Spleen (tissue), 11 donors: Measurements from ENCODE around the gene CDCA8. TPM values are rescaled to one million over a fixed set of nuclear protein-coding genes. Genes with fewer than 3 reads are reported as not detected.

ENCODE experiments used
- DNase-seq: peaks from one replicate; pipeline ENCODE4 v3.0.0-alpha.2; 2020
- H3K27ac ChIP-seq, 8 donors: fragments of 200-600 bp; sonication (generic) in 7 of 8; 1 replicate in 4 of 8; 2 replicates in 4 of 8; pipeline versions ENCODE4 v1.5.0 to v1.8.0; 2016 to 2021; ENCODE audit warnings: inconsistent platforms in 4 of 8, mild to moderate bottlenecking in 4 of 8, moderate library complexity in 1 of 8
- H3K27me3 ChIP-seq, 7 donors: fragments of 200-600 bp; sonication (generic) in 6 of 7; replicated peaks in 1 of 7; 1 replicate in 4 of 7; 2 replicates in 3 of 7; pipeline versions ENCODE4 v1.5.0 to v1.8.0; 2016 to 2021; ENCODE audit warnings: inconsistent platforms in 3 of 7, mild to moderate bottlenecking in 1 of 7
- H3K36me3 ChIP-seq, 6 donors: fragments of 200-600 bp; sonication (generic) in 5 of 6; 1 replicate in 4 of 6; 2 replicates in 2 of 6; pipeline versions ENCODE4 v1.5.0 to v1.8.0; 2016 to 2021; ENCODE audit warnings: inconsistent platforms in 2 of 6
- H3K4me1 ChIP-seq, 6 donors: fragments of 200-600 bp; sonication (generic) in 5 of 6; 1 replicate in 3 of 6; 2 replicates in 3 of 6; pipeline versions ENCODE4 v1.5.0 to v1.8.0; 2016 to 2021; ENCODE audit warnings: inconsistent platforms in 3 of 6
- H3K4me3 ChIP-seq, 8 donors: fragments of 200-600 bp; sonication (generic) in 7 of 8; 1 replicate in 4 of 8; 2 replicates in 4 of 8; pipeline versions ENCODE4 v1.5.0 to v1.8.0; 2016 to 2021; ENCODE audit warnings: inconsistent platforms in 4 of 8, mild to moderate bottlenecking in 4 of 8, moderate library complexity in 2 of 8
- H3K9me3 ChIP-seq, 8 donors: fragments of 200-600 bp; sonication (generic) in 7 of 8; 1 replicate in 4 of 8; 2 replicates in 4 of 8; pipeline versions ENCODE4 v1.5.0 to v1.8.0; 2016 to 2021; ENCODE audit warnings: inconsistent platforms in 4 of 8
- CTCF ChIP-seq, 11 experiments: fragments of 200-600 bp in 7 of 11; fragments of 450-650 bp in 4 of 11; sonication (generic) in 4 of 11; IDR thresholded peaks in 8 of 11; conservative IDR thresholded peaks in 3 of 11; 1 replicate in 7 of 11; 2 replicates in 4 of 11; pipeline versions ENCODE4 v1.4.0 to v1.8.0; 2016 to 2021; ENCODE audit warnings: antibody characterized with exemption in 11 of 11, inconsistent platforms in 4 of 11, mild to moderate bottlenecking in 1 of 11
- POLR2A ChIP-seq, 3 donors: fragments of 450-650 bp; IDR thresholded peaks; one replicate each; pipeline ENCODE4 v1.5.1; 2017; ENCODE audit warnings: antibody characterized with exemption in 3 of 3, mild to moderate bottlenecking in 1 of 3
- POLR2AphosphoS5 ChIP-seq, 3 donors: sonication (generic); formaldehyde crosslinking; IDR thresholded peaks; one replicate each; pipeline ENCODE4 v1.5.1; 2017; ENCODE audit warnings: antibody characterized with exemption in 3 of 3
- WGBS, 5 donors: extraction: QIAGEN DNeasy Blood & Tissue Kit in 3 of 5; methylation state at CpG; one replicate each; pipeline versions ENCODE4 v1.1.5 to v1.1.7; 2013 to 2018; 5-methylcytosine and 5-hydroxymethylcytosine counted together
- intact Hi-C: fragments of 100-400 bp; cut with DNase I; formaldehyde crosslinking; loops from one replicate; pipeline ENCODE4 v1.15.0; 2023; ENCODE audit warnings: low total_unique reads
- polyA plus RNA-seq, 3 donors: library from polyadenylated mRNA; stranded (reverse); fragments of 200-250 nt; gene quantifications; one replicate each; pipeline ENCODE4 v1.2.1, GENCODE V29; 2013
- total RNA-seq, 7 donors: library from RNA; depleted of rRNA in 3 of 7; stranded (reverse); fragments of >200 nt in 3 of 7; fragmentation: NEBNext Ultra II Directional in 4 of 7; extraction: Animal tissue kit (Norgen Biotek cat#: 25700) in 4 of 7; gene quantifications; one replicate each; pipeline versions ENCODE4 v1.1.0 to v1.2.1, GENCODE V29; 2016 to 2021
- donor health status: healthy with polysubstance abuse.
- donor health status: DM: no; HTN: no; CAD: no; lungs with moderate emphysema.
- donor health status: DM: no; HTN: no; CAD: no.
- donor health status: Bipolar disorder and iron deficiency.
- donor health status: healthy.
- donor health status: DM: no; HTN: no; CAD: no.
- donor health status: DM: yes; HTN: yes; CAD: no.

CDCA8 gene
- total and polyA plus RNA-seq, 10 donors, result 1.2 to 8.2 (median 4.1) TPM

GRCh38 chr1:37752583-37753471 lies 60.5 kb downstream of the CDCA8 start:
- no peak for DNase-seq
- no peak for TF ChIP-seq POLR2A (IDR thresholded peaks at IDR 0.05)
- no peak for TF ChIP-seq CTCF (IDR thresholded peaks at IDR 0.05 in 8 of 11, conservative IDR thresholded peaks at IDR 0.05 in 3 of 11)
- TF ChIP-seq POLR2AphosphoS5 (IDR thresholded peaks at IDR 0.05), result no peak
- H3K27me3 ChIP-seq, result peaks cover 0 to 99% (median 45%) of the 10 kb centered on the region in 7 donors
- intact Hi-C loops, result no loop called here
- H3K36me3 ChIP-seq, result no peaks in the 10 kb centered on the region
- WGBS, 5 donors, result 1 to 5% (median 2%) methylated on average over 32 to 105 of the region's 105 CpGs
- H3K9me3 ChIP-seq, result peaks cover 0 to under 1% (median 0%) of the 10 kb centered on the region in 8 donors
- H3K4me1 ChIP-seq, result peaks cover 0 to 21% (median 12%) of the 10 kb centered on the region in 6 donors
- peak overlapping the region in 7 of 8 donors; percentile 13 to 70 (median 37) for H3K4me3 ChIP-seq
- no peak overlapping the region for H3K27ac ChIP-seq

GRCh38 chr1:37753473-37754321 lies 61.4 kb downstream of the CDCA8 start:
- Histone ChIP-seq H3K4me3 (peak overlapping the region in 1 of 8 donors; percentile 70), H3K27me3 (peaks cover 0 to 99% (median 43%) of the 10 kb centered on the region in 7 donors), H3K9me3 (no peaks in the 10 kb centered on the region), H3K27ac (no peak overlapping the region), H3K4me1 (peaks cover 0 to 21% (median 12%) of the 10 kb centered on the region in 6 donors), H3K36me3 (no peaks in the 10 kb centered on the region)
- WGBS, 5 donors, result 4 to 9% (median 6%) methylated on average over 44 to 52 of the region's 52 CpGs
- DNase-seq, result no peak
- intact Hi-C loops, result no loop called here
- TF ChIP-seq CTCF (IDR thresholded peaks at IDR 0.05 in 8 of 11, conservative IDR thresholded peaks at IDR 0.05 in 3 of 11), result no peak
- TF ChIP-seq POLR2AphosphoS5 (IDR thresholded peaks at IDR 0.05), result no peak
- TF ChIP-seq POLR2A (IDR thresholded peaks at IDR 0.05), result no peak

GRCh38 chr1:37755290-37755689 lies 63.0 kb downstream of the CDCA8 start:
- no peak overlapping the region for H3K27ac ChIP-seq
- TF ChIP-seq POLR2AphosphoS5 (IDR thresholded peaks at IDR 0.05) (no peak), CTCF (IDR thresholded peaks at IDR 0.05 in 8 of 11, conservative IDR thresholded peaks at IDR 0.05 in 3 of 11) (no peak), POLR2A (IDR thresholded peaks at IDR 0.05) (no peak)
- H3K36me3 ChIP-seq, result no peaks in the 10 kb centered on the region
- H3K4me1 ChIP-seq, result peaks cover 0 to 21% (median 12%) of the 10 kb centered on the region in 6 donors
- no peaks in the 10 kb centered on the region for H3K9me3 ChIP-seq
- H3K27me3 ChIP-seq, result peaks cover 0 to 99% (median 38%) of the 10 kb centered on the region in 7 donors
- DNase-seq, result no peak
- WGBS, 5 donors, result 17 to 87% (median 74%) methylated on average over 1 of the region's 1 CpG
- H3K4me3 ChIP-seq, result no peak overlapping the region
- intact Hi-C loops, result no loop called here
